IPS-11a (cell line): ENCODE results near the gene FYB1.
"Not testable (repeated sequence)": the region's sequence is repeated elsewhere in the genome, so short reads cannot be mapped to it uniquely, and the experiment has no call there.

Source experiments
- H3K4me3 ChIP-seq: one replicate; pipeline ENCODE4 v1.5.1; 2013; ENCODE audit warnings: low read depth, low read length, control low read depth

The FYB1 gene

GRCh38 chr5:39219437-39219836, at the start of gene FYB1:
TSS of gene FYB1 (minus strand) at chr5:39219563. CDS start at chr5:39202960, 16,603 bp downstream.
- no peak within 1 kb of the TSS for H3K4me3 ChIP-seq

- no peak overlapping the region for H3K4me3 ChIP-seq
Observed at GRCh38 chr5:39267186-39267585, 47.8 kb upstream of the FYB1 start.

- H3K4me3 ChIP-seq, result no peak overlapping the region
Observed at GRCh38 chr5:39266442-39266841, 47.1 kb upstream of the FYB1 start.

- H3K4me3 ChIP-seq, result no peak overlapping the region
Observed at GRCh38 chr5:39264528-39264927, 45.2 kb upstream of the FYB1 start.

- no peak overlapping the region for H3K4me3 ChIP-seq
Observed at GRCh38 chr5:39262981-39263380, 43.6 kb upstream of the FYB1 start.

- H3K4me3 ChIP-seq, result no peak overlapping the region
Observed at GRCh38 chr5:39260095-39260494, 40.7 kb upstream of the FYB1 start.

- H3K4me3 ChIP-seq, result no peak overlapping the region
Observed at GRCh38 chr5:39257554-39257953, 38.2 kb upstream of the FYB1 start.

- H3K4me3 ChIP-seq, result no peak overlapping the region
Observed at GRCh38 chr5:39256477-39257235, 37.3 kb upstream of the FYB1 start.

GRCh38 chr5:39255406-39255805, 36.0 kb upstream of the FYB1 start:
- H3K4me3 ChIP-seq, result no peak overlapping the region

GRCh38 chr5:39254671-39255070, 35.3 kb upstream of the FYB1 start:
- H3K4me3 ChIP-seq, result no peak overlapping the region

GRCh38 chr5:39253196-39253595, 33.8 kb upstream of the FYB1 start:
- H3K4me3 ChIP-seq, result no peak overlapping the region

- no peak overlapping the region for H3K4me3 ChIP-seq
Observed at GRCh38 chr5:39249564-39250274, 30.4 kb upstream of the FYB1 start.

- no peak overlapping the region for H3K4me3 ChIP-seq
Observed at GRCh38 chr5:39249069-39249468, 29.7 kb upstream of the FYB1 start.

GRCh38 chr5:39240750-39241149, 21.4 kb upstream of the FYB1 start:
- H3K4me3 ChIP-seq, result no peak overlapping the region

GRCh38 chr5:39238366-39239105, 19.2 kb upstream of the FYB1 start:
- no peak overlapping the region for H3K4me3 ChIP-seq

- H3K4me3 ChIP-seq, result no peak overlapping the region
Observed at GRCh38 chr5:39236718-39237117, 17.4 kb upstream of the FYB1 start.

- H3K4me3 ChIP-seq, result no peak overlapping the region
Observed at GRCh38 chr5:39235648-39236047, 16.3 kb upstream of the FYB1 start.

GRCh38 chr5:39234494-39234893, 15.1 kb upstream of the FYB1 start:
- not testable (repeated sequence) for H3K4me3 ChIP-seq

GRCh38 chr5:39233783-39234182, 14.4 kb upstream of the FYB1 start:
- H3K4me3 ChIP-seq, result no peak overlapping the region

- H3K4me3 ChIP-seq, result no peak overlapping the region
Observed at GRCh38 chr5:39231705-39232525, 12.6 kb upstream of the FYB1 start.

GRCh38 chr5:39228596-39228995, 9.2 kb upstream of the FYB1 start:
- no peak overlapping the region for H3K4me3 ChIP-seq
